CD4-positive, alpha-beta memory T cell (primary cell): ENCODE data around the gene CACNA2D2. TPM values are rescaled to one million over a fixed set of nuclear protein-coding genes. Genes with fewer than 3 reads are reported as not detected.

Source experiments
- CTCF ChIA-PET: fragments of 350-600 bp; sonication (Branson Sonifier 250); formaldehyde crosslinking; loops from one replicate; lab custom pipeline; 2021; ENCODE audit warnings: inconsistent platforms; ENCODE audit not compliant: partially characterized antibody; lab: Charles Lee
- POLR2A ChIA-PET: fragments of 350-600 bp; sonication (Branson Sonifier 250); formaldehyde crosslinking; loops from one replicate; lab custom pipeline; 2021; ENCODE audit not compliant: partially characterized antibody; lab: Charles Lee
- DNase-seq, 5 donors: peaks; one replicate each; pipeline versions ENCODE4 v3.0.0 to v3.0.0-alpha.2; 2020 to 2022; ENCODE audit warnings: mixed read lengths in 1 of 5
- H3K27ac ChIP-seq: one replicate; pipeline ENCODE4 v1.7.0; 2013; ENCODE audit warnings: low read depth, low read length
- H3K27me3 ChIP-seq: 2 replicates; pipeline ENCODE4 v1.7.0; 2013; ENCODE audit warnings: mild to moderate bottlenecking, low read length, moderate library complexity; ENCODE audit not compliant: insufficient read depth
- H3K36me3 ChIP-seq: 2 replicates; pipeline ENCODE4 v1.7.0; 2013; ENCODE audit warnings: mild to moderate bottlenecking, low read length, moderate library complexity; ENCODE audit not compliant: insufficient read depth
- H3K4me1 ChIP-seq: 2 replicates; pipeline ENCODE4 v1.7.0; 2013; ENCODE audit warnings: mild to moderate bottlenecking, low read length, moderate library complexity; ENCODE audit not compliant: insufficient read depth
- H3K4me3 ChIP-seq, 2 donors: one replicate each; pipeline ENCODE4 v1.7.0; 2013; ENCODE audit warnings: low read length in 2 of 2, mild to moderate bottlenecking in 1 of 2
- H3K9me3 ChIP-seq, 2 donors: one replicate each; pipeline ENCODE4 v1.7.0; 2013; ENCODE audit warnings: low read length in 2 of 2, control low read depth in 1 of 2; ENCODE audit not compliant: control insufficient read depth in 1 of 2
- H3K27ac Mint-ChIP-seq, 7 donors: one replicate each; pipeline ENCODE4 v1.8.0; 2020 to 2021; ENCODE audit warnings: mixed read lengths in 7 of 7, mild to moderate bottlenecking in 6 of 7, inconsistent platforms in 3 of 7, moderate library complexity in 3 of 7
- H3K27me3 Mint-ChIP-seq, 2 donors: one replicate each; pipeline ENCODE4 v1.8.0; 2020 to 2021; ENCODE audit warnings: mixed read lengths in 2 of 2
- H3K36me3 Mint-ChIP-seq, 2 donors: one replicate each; pipeline ENCODE4 v1.8.0; 2020 to 2021; ENCODE audit warnings: mixed read lengths in 2 of 2, inconsistent platforms in 1 of 2, mild to moderate bottlenecking in 1 of 2
- H3K4me1 Mint-ChIP-seq, 4 donors: one replicate each; pipeline ENCODE4 v1.8.0; 2020 to 2021; ENCODE audit warnings: mixed read lengths in 4 of 4, mild to moderate bottlenecking in 1 of 4
- H3K4me3 Mint-ChIP-seq, 8 donors: one replicate each; pipeline ENCODE4 v1.8.0; 2020 to 2021; ENCODE audit warnings: mixed read lengths in 8 of 8, mild to moderate bottlenecking in 7 of 8, moderate library complexity in 6 of 8, inconsistent platforms in 3 of 8
- H3K9me3 Mint-ChIP-seq, 8 donors: one replicate each; pipeline ENCODE4 v1.8.0; 2020 to 2021; ENCODE audit warnings: mixed read lengths in 8 of 8, mild to moderate bottlenecking in 5 of 8, inconsistent platforms in 3 of 8, moderate library complexity in 1 of 8
- intact Hi-C: fragments of 100-400 bp; cut with micrococcal nuclease; formaldehyde crosslinking; loops from one replicate; pipeline ENCODE4 v1.15.1; 2023
- polyA plus RNA-seq, 2 donors: library from polyadenylated mRNA; unstranded; fragments of 300-500 nt; fragmentation: Illumina TruSeq; gene quantifications; one replicate each; pipeline ENCODE4 v1.2.3, GENCODE V29; 2021
- total RNA-seq, 2 experiments: library from RNA; stranded (reverse); gene quantifications; one replicate each; pipeline ENCODE4 v1.2.3, GENCODE V29; 2021

Gene CACNA2D2
- total and polyA plus RNA-seq, 4 experiments from 2014 or later = 0.24 to 1.9 (median 1.7) TPM; not detected in 1

DNA sequence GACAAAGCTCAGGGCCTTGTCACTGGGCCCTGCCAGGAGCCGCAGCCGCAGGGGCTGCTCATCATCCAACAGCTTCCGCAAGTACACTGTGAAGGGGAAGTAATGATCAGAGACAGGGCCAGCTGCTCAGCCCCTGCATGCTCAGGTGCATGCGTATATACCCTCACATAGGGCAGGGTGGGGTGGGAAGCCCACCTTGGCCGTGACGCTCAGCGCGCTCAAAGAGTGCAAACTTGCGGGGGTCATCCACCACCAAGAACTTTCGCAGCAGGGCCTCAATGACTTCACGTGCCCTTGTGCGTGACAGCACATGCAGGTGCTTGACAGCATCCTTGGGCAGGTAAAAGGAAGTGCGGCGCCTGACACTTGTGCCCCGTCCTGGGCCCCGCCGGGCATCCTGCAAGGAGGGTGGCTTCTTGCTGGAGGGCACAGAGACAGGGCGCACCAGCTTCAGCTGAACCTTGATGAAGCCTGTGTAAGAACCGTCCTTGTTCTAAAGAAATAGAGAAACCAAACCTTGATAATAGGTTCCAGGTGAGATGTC lies 172.0 kb downstream of the CACNA2D2 start:
- ChIA-PET POLR2A (interaction anchor here (1.3 to 20.5 kb wide), 3 partner anchors 9 to 20 kb away, joined by 4 to 595 read pairs (median 27); partner anchors contain the start of genes CYB561D2, NPRL2, RASSF1 and TMEM115), CTCF (interaction anchor here (1.0 kb wide), 1 partner anchor 10 kb away, joined by 3 read pairs; no protein-coding TSS in a partner anchor)
- Mint-ChIP-seq H3K27me3 (no peaks in the 10 kb centered on the region), H3K27ac (peak overlapping the region in 2 of 7 donors; percentile 22 to 44), H3K4me1 (peaks cover 27 to 61% (median 40%) of the 10 kb centered on the region in 4 donors), H3K36me3 (peaks cover 4 to 42% of the 10 kb centered on the region in 2 donors), H3K9me3 (peaks cover 0 to 3% (median 0%) of the 10 kb centered on the region in 8 donors), H3K4me3 (no peak overlapping the region)
- H3K27ac ChIP-seq = no peak overlapping the region
- peak in 1 of 5 donors; percentile 18 for DNase-seq
- H3K9me3 ChIP-seq = no peaks in the 10 kb centered on the region
- peaks cover 55% of the 10 kb centered on the region for H3K4me1 ChIP-seq
- intact Hi-C loops = no loop called here
- no peak overlapping the region for H3K4me3 ChIP-seq
- no peaks in the 10 kb centered on the region for H3K27me3 ChIP-seq
- H3K36me3 ChIP-seq = peaks cover 32% of the 10 kb centered on the region

DNA sequence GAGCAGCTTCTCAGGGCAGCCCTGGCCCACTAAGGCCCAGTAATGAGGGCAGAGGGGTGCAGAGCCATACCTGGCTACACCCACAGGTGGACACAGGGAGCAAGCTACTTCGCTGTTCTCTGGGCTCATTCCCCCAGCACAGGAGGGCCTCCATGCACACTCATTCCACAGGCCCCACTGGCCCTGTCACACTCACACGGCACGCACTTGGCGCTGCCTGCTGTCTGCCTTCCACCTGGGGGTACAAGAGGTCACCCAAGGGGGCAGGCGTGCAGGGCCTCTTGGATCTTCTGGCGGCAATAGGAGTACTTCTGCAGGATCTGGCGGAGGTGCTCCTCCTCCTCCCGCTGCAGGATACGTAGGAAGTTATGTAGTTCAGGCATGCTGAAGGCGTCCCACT lies 173.1 kb downstream of the CACNA2D2 start:
- peak in 1 of 5 donors; percentile 22 for DNase-seq
- H3K4me3 Mint-ChIP-seq = peak overlapping the region in 1 of 8 donors; percentile 15
- peaks cover 0 to 3% (median 0%) of the 10 kb centered on the region in 8 donors for H3K9me3 Mint-ChIP-seq
- peak overlapping the region in 1 of 7 donors; percentile 44 for H3K27ac Mint-ChIP-seq
- ChIA-PET CTCF (interaction anchor here (0.9 kb wide), 1 partner anchor 17 kb away, joined by 3 read pairs; no protein-coding TSS in a partner anchor), POLR2A (interaction anchor here (3.5 to 20.5 kb wide), 3 partner anchors 7 to 21 kb away, joined by 27 to 595 read pairs (median 81); partner anchors contain the start of genes CYB561D2, NPRL2, RASSF1 and TMEM115)
- Histone ChIP-seq H3K27ac (no peak overlapping the region), H3K4me3 (no peak overlapping the region), H3K27me3 (no peaks in the 10 kb centered on the region), H3K4me1 (peaks cover 44% of the 10 kb centered on the region), H3K36me3 (peaks cover 42% of the 10 kb centered on the region), H3K9me3 (no peaks in the 10 kb centered on the region)
- H3K36me3 Mint-ChIP-seq = peaks cover 4 to 47% of the 10 kb centered on the region in 2 donors
- H3K4me1 Mint-ChIP-seq = peaks cover 22 to 51% (median 32%) of the 10 kb centered on the region in 4 donors
- no peaks in the 10 kb centered on the region for H3K27me3 Mint-ChIP-seq
- intact Hi-C loops = no loop called here

DNA sequence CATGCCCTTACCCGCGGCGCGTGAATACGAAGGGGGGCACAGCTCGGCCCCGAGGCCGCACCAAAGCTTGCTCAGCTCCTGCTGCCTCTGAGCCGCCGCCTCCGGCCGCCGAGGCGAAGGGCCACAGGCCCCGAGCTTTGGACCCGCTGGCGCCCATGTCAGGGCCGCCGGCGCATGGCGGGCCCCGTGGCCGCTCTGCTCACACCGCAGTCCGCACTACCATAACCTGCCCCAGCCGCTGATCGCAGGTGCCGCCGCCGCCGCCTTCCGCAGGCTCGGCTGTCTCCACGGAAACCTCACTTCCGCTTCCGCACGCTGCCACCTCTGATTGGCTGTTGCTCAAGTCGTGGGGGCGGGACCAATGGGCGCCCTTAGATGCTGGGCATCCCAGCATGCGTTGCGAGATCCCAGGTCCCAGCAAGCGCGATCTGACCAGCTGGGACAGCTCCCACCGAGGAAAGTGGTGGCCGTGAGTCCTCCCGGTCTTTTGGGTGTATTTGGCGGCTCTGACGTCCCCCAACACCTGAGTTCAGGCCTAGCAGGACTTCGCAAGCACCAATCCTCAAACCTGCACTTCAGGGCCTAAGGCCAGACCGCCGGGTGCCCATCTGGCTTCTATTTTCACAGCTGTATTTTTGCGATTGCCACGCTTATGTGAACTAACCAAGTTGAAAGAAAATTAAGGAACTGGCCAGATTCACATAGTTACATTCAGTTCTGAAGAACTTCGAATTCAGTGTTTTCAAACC lies 175.3 kb downstream of the CACNA2D2 start, which contains the start of gene TUSC2:
Gene TUSC2 (minus strand): TSS at position 281 of the 749 bp plus-strand sequence. CDS start 124 bp downstream, at position 157.
- no peaks in the 10 kb centered on the region for H3K27me3 Mint-ChIP-seq
- Histone ChIP-seq H3K4me1 (peaks cover 22% of the 10 kb centered on the region), H3K36me3 (peaks cover 37% of the 10 kb centered on the region), H3K27me3 (no peaks in the 10 kb centered on the region), H3K4me3 (peak within 1 kb of the TSS; percentile 73 to 91), H3K9me3 (no peaks in the 10 kb centered on the region), H3K27ac (peak within 1 kb of the TSS; percentile 82)
- H3K36me3 Mint-ChIP-seq = peaks cover 0 to 49% of the 10 kb centered on the region in 2 donors
- ChIA-PET CTCF (interaction anchor here (1.0 to 3.4 kb wide), 9 partner anchors 9 to 102 kb away, joined by 3 to 17 read pairs (median 4); partner anchors contain the start of genes HYAL3, NAA80 and NPRL2), POLR2A (interaction anchor here (1.0 to 20.5 kb wide), 10 partner anchors 10 to 241 kb away, joined by 3 to 595 read pairs (median 8); partner anchors contain the start of genes CYB561D2, HEMK1, HYAL3 and IFRD2)
- peak; percentile 91 to 96 (median 93) for DNase-seq
- peaks cover 13 to 42% (median 23%) of the 10 kb centered on the region in 4 donors for H3K4me1 Mint-ChIP-seq
- intact Hi-C loops = loop anchor here (1.0 to 2.0 kb wide), 5 partner anchors 9 to 36 kb away; partner anchors contain the start of genes HYAL3, IFRD2, NAA80 and TMEM115
- H3K27ac Mint-ChIP-seq = peak within 1 kb of the TSS; percentile 93 to 97 (median 97)
- peak within 1 kb of the TSS; percentile 91 to 97 (median 94) for H3K4me3 Mint-ChIP-seq
- H3K9me3 Mint-ChIP-seq = peaks cover 0 to 1% (median 0%) of the 10 kb centered on the region in 8 donors

DNA sequence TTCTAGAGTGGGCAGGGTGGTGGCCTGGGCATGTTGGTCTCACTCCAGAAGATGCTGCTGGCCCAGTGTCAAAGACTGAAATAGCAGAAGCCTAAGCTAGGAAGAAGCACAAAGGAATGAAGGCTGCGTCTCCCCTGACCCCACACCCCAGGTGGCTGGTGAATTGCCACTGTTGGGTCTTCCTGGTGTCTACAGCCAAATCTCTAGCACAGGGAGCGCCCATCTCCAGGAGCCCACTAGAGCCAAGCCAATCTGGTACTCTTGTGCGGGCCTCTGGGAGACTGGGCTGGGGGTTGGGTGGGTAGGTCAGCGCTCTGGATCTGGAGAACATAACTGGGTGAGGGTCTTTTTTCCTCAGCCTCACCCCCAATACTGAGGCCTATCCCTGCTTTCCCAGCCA lies 176.3 kb downstream of the CACNA2D2 start:
- Histone ChIP-seq H3K9me3 (no peaks in the 10 kb centered on the region), H3K4me1 (peaks cover 24% of the 10 kb centered on the region), H3K27ac (peak overlapping the region; percentile 82), H3K4me3 (peak overlapping the region; percentile 73 to 91), H3K36me3 (peaks cover 35% of the 10 kb centered on the region), H3K27me3 (no peaks in the 10 kb centered on the region)
- Mint-ChIP-seq H3K4me1 (peaks cover 14 to 37% (median 23%) of the 10 kb centered on the region in 4 donors), H3K9me3 (peaks cover 0 to 1% (median 0%) of the 10 kb centered on the region in 8 donors), H3K27me3 (no peaks in the 10 kb centered on the region), H3K4me3 (peak overlapping the region; percentile 80 to 97 (median 94)), H3K36me3 (peaks cover 0 to 48% of the 10 kb centered on the region in 2 donors), H3K27ac (peak overlapping the region in 6 of 7 donors; percentile 78 to 94 (median 87))
- peak in 1 of 5 donors; percentile 33 for DNase-seq
- intact Hi-C loops = no loop called here
- ChIA-PET CTCF (interaction anchor here (1.0 to 3.4 kb wide), 8 partner anchors 8 to 81 kb away, joined by 3 to 17 read pairs (median 4); partner anchors contain the start of genes HYAL3 and NAA80), POLR2A (interaction anchor here (1.6 to 20.5 kb wide), 9 partner anchors 9 to 242 kb away, joined by 4 to 595 read pairs (median 27); partner anchors contain the start of genes CYB561D2, HEMK1, HYAL3 and IFRD2)

DNA sequence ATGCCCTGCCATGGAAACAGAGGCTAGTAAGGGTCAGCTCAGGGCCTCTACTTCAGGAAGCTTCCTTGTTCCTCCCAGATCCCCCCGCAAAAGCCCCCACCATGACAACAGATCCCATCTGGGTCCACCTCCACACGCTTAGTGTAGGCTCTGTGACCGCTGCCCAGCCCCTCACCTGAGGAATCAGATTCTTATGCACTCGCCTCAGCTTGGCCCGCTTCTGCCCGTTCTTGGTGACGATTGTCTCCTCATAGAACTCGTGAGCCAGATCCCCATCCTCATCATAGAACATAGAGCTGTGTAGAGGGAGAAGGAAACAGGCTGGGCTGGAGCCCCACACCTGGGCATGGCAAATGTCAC lies 177.3 kb downstream of the CACNA2D2 start:
- no peaks in the 10 kb centered on the region for H3K27me3 ChIP-seq
- DNase-seq = peak in 1 of 5 donors; percentile 16
- H3K27ac ChIP-seq = no peak overlapping the region
- no peaks in the 10 kb centered on the region for H3K9me3 ChIP-seq
- ChIA-PET CTCF (interaction anchor here (0.8 to 3.4 kb wide), 6 partner anchors 11 to 132 kb away, joined by 3 to 17 read pairs (median 3); partner anchors contain the start of genes CYB561D2, HYAL3, NAA80 and NPRL2), POLR2A (interaction anchor here (3.8 to 20.5 kb wide), 3 partner anchors 10 to 27 kb away, joined by 16 to 595 read pairs (median 144); partner anchors contain the start of genes CYB561D2, HYAL3, NAA80 and NPRL2)
- no peak overlapping the region for H3K4me3 ChIP-seq
- Mint-ChIP-seq H3K36me3 (peaks cover 0 to 39% of the 10 kb centered on the region in 2 donors), H3K4me3 (peak overlapping the region in 5 of 8 donors; percentile 21 to 61 (median 41)), H3K4me1 (peaks cover 14 to 37% (median 23%) of the 10 kb centered on the region in 4 donors), H3K9me3 (peaks cover 0 to 1% (median 0%) of the 10 kb centered on the region in 8 donors), H3K27me3 (no peaks in the 10 kb centered on the region), H3K27ac (peak overlapping the region in 3 of 7 donors; percentile 62 to 79 (median 70))
- intact Hi-C loops = no loop called here
- H3K4me1 ChIP-seq = peaks cover 28% of the 10 kb centered on the region
- peaks cover 26% of the 10 kb centered on the region for H3K36me3 ChIP-seq

DNA sequence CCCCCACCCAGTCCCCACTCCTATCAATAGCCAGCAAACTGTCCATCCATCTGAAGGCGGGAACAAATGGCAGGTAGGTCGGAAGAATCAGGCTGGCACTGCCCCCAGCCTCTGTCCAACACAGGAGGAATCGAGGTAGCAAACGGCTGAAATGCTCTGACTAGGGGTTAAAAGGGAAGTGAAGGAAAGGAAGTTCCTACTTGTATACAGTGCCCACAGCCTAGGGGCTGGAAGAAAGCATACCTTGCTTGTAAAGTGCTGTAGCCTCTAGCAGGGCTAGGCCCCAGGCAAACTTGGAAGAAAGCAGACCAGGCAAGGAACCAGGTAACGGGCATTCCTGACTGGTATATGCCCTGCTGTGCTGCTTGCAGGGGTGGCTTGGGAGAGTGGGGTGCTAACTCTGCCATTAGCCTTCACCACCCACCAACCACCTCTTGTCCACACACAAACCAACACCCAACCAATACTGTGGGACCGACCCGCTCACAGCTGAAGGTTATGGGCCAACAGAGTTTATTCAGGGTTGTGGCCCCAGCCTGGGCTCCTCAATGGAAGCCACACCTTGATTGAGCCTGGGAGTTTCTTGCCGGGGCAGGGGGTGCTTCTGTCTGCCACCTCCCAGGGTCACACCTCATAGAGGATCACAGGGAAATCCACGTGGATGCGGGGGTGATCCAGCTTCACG lies 177.8 kb downstream of the CACNA2D2 start:
- no peaks in the 10 kb centered on the region for H3K9me3 ChIP-seq
- peaks cover 0 to 34% of the 10 kb centered on the region in 2 donors for H3K36me3 Mint-ChIP-seq
- peaks cover 20% of the 10 kb centered on the region for H3K36me3 ChIP-seq
- H3K27me3 Mint-ChIP-seq = no peaks in the 10 kb centered on the region
- peaks cover 15 to 38% (median 25%) of the 10 kb centered on the region in 4 donors for H3K4me1 Mint-ChIP-seq
- intact Hi-C loops = loop anchor here (2.0 kb wide), 1 partner anchor 131 kb away; no protein-coding TSS in a partner anchor
- ChIA-PET CTCF (interaction anchor here (0.6 to 5.6 kb wide), 10 partner anchors 11 to 131 kb away, joined by 3 to 37 read pairs (median 4); partner anchors contain the start of genes CYB561D2, HYAL3, NAA80 and NPRL2), POLR2A (interaction anchor here (0.7 to 20.5 kb wide), 4 partner anchors 10 to 32 kb away, joined by 3 to 595 read pairs (median 80); partner anchors contain the start of genes CYB561D2, HYAL3, NAA80 and NPRL2)
- H3K4me1 ChIP-seq = peaks cover 29% of the 10 kb centered on the region
- no peak overlapping the region for H3K4me3 ChIP-seq
- peak in 1 of 5 donors; percentile 7 for DNase-seq
- no peaks in the 10 kb centered on the region for H3K27me3 ChIP-seq
- peak overlapping the region in 3 of 7 donors; percentile 70 to 79 (median 76) for H3K27ac Mint-ChIP-seq
- H3K4me3 Mint-ChIP-seq = peak overlapping the region in 3 of 8 donors; percentile 21 to 67 (median 49)
- H3K27ac ChIP-seq = no peak overlapping the region
- peaks cover 0 to 1% (median 0%) of the 10 kb centered on the region in 8 donors for H3K9me3 Mint-ChIP-seq
